Sigmoid colon (tissue), 7 donors: Measurements from ENCODE around the gene TMEM37. TPM values are rescaled to one million over a fixed set of nuclear protein-coding genes. Genes with fewer than 3 reads are reported as not detected.

Source experiments
- DNase-seq: peaks from one replicate; pipeline ENCODE4 v3.0.0-alpha.2; 2019
- H3K27ac ChIP-seq, 4 donors: fragments of 200-600 bp; sonication (generic); one replicate each; pipeline ENCODE4 v1.5.1; 2016 to 2019; ENCODE audit warnings: mild to moderate bottlenecking in 1 of 4
- H3K27me3 ChIP-seq, 3 donors: fragments of 200-600 bp; sonication (generic); one replicate each; pipeline ENCODE4 v1.5.1; 2019; ENCODE audit warnings: mild to moderate bottlenecking in 1 of 3
- H3K36me3 ChIP-seq, 4 donors: fragments of 200-600 bp; sonication (generic); one replicate each; pipeline ENCODE4 v1.5.1; 2016 to 2019
- H3K4me1 ChIP-seq, 4 donors: fragments of 200-600 bp; sonication (generic); one replicate each; pipeline ENCODE4 v1.5.1; 2017 to 2019
- H3K4me3 ChIP-seq, 4 donors: fragments of 200-600 bp; sonication (generic); one replicate each; pipeline ENCODE4 v1.5.1; 2017 to 2019; ENCODE audit warnings: mild to moderate bottlenecking in 2 of 4, moderate library complexity in 1 of 4
- H3K9me3 ChIP-seq, 4 donors: fragments of 200-600 bp in 3 of 4; sonication (generic) in 3 of 4; one replicate each; pipeline versions ENCODE4 v1.5.1 to v1.6.1; 2013 to 2019
- EP300 ChIP-seq, 4 donors: sonication (generic); formaldehyde crosslinking; IDR thresholded peaks; one replicate each; pipeline ENCODE4 v1.6.1; 2017; ENCODE audit warnings: antibody characterized with exemption in 4 of 4
- POLR2A ChIP-seq, 2 donors: fragments of 450-650 bp; IDR thresholded peaks; one replicate each; pipeline ENCODE4 v1.6.1; 2016; ENCODE audit warnings: antibody characterized with exemption in 2 of 2, mild to moderate bottlenecking in 2 of 2, moderate library complexity in 2 of 2
- POLR2AphosphoS5 ChIP-seq, 4 donors: sonication (generic); formaldehyde crosslinking; IDR thresholded peaks; one replicate each; pipeline ENCODE4 v1.6.1; 2017; ENCODE audit warnings: antibody characterized with exemption in 4 of 4
- WGBS, 2 donors: extraction: QIAGEN DNeasy Blood & Tissue Kit; methylation state at CpG; one replicate each; pipeline ENCODE4 v1.1.7; 2013; 5-methylcytosine and 5-hydroxymethylcytosine counted together
- intact Hi-C: fragments of 100-400 bp; cut with DNase I; formaldehyde crosslinking; loops from one replicate; pipeline ENCODE4 v1.15.1; 2023
- polyA plus RNA-seq, 3 donors: library from polyadenylated mRNA; stranded (reverse); fragments of 200-250 nt; gene quantifications; one replicate each; pipeline ENCODE4 v1.2.3, GENCODE V29; 2013
- total RNA-seq, 4 donors: library from RNA; depleted of rRNA; stranded (reverse); fragments of >200 nt; gene quantifications; one replicate each; pipeline ENCODE4 v1.1.0, GENCODE V29; 2016
- TF ChIP-seq, protein P1 (sequence below), 4 experiments: fragments of 450-650 bp in 3 of 4; fragments of 200-600 bp in 1 of 4; IDR thresholded peaks; one replicate each; pipeline ENCODE4 v1.5.1; 2016 to 2019; ENCODE audit warnings: antibody characterized with exemption in 4 of 4, mild to moderate bottlenecking in 3 of 4, moderate library complexity in 2 of 4
- donor health status: healthy with polysubstance abuse.
- donor health status: Bipolar disorder and iron deficiency.
- donor health status: healthy.

Gene TMEM37
- total and polyA plus RNA-seq, 7 donors: 0.55 to 96.9 (median 6.1) TPM

DNA sequence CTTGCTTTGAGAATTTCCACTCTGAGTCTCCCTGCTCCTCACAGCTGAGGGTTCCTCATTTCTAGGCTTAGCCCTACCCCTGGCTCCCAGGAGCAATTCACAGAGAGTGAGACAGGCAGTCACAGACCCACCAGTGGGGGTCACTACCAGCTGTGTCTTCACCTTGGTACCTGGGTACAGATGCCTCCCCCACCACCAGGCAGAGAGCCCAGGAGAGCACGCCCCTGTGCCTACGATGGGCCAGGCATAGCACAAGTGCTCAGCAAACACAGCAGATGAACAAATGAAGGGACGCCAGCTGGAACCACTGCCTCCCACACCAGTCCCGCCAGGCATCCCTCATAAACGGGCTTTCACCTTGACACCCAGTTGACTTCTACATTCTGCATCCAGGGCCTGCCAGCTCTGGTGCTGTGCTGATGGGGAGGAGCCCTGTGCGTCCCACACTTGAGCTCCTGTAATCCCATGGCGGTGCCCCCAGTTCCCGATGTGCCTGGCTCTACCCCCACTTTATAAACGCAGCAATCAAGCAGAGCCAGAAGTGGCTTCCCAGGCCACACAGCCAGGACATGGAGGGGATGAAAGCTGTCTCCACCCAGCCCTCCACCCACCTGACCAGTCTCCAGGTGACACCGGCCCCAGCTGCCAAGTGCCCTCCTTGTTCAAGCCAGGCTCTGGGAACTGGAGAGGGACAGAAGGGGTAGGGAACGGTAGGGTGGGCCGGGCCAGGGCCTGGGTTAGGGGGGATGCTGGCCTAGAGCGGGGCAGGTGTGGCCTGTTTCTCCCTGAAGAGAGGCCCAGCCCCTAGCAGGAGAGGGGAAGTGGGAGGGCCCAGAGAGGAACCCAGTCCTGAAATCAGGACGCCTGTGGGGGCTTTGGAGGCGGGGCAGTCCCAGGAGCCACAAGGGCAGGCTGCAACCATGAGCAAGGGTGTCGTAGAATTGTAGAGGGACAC, 50.1 kb downstream of the TMEM37 start:
- intact Hi-C loops: no loop called here
- no peak for DNase-seq
- Histone ChIP-seq H3K27me3 (peaks cover 0 to 5% (median 0%) of the 10 kb centered on the region in 3 donors), H3K36me3 (no peaks in the 10 kb centered on the region), H3K9me3 (no peaks in the 10 kb centered on the region), H3K4me1 (peaks cover 0 to 9% (median 3%) of the 10 kb centered on the region in 4 donors), H3K27ac (no peak overlapping the region), H3K4me3 (no peak overlapping the region)
- WGBS, 2 donors: 79 to 80% methylated on average over 16 of the region's 16 CpGs
- TF ChIP-seq EP300 (IDR thresholded peaks at IDR 0.05) (no peak), POLR2A (IDR thresholded peaks at IDR 0.05) (no peak), POLR2AphosphoS5 (IDR thresholded peaks at IDR 0.05) (no peak)
- TF ChIP-seq, protein P1, sequence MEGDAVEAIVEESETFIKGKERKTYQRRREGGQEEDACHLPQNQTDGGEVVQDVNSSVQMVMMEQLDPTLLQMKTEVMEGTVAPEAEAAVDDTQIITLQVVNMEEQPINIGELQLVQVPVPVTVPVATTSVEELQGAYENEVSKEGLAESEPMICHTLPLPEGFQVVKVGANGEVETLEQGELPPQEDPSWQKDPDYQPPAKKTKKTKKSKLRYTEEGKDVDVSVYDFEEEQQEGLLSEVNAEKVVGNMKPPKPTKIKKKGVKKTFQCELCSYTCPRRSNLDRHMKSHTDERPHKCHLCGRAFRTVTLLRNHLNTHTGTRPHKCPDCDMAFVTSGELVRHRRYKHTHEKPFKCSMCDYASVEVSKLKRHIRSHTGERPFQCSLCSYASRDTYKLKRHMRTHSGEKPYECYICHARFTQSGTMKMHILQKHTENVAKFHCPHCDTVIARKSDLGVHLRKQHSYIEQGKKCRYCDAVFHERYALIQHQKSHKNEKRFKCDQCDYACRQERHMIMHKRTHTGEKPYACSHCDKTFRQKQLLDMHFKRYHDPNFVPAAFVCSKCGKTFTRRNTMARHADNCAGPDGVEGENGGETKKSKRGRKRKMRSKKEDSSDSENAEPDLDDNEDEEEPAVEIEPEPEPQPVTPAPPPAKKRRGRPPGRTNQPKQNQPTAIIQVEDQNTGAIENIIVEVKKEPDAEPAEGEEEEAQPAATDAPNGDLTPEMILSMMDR (IDR thresholded peaks at IDR 0.05): no peak

DNA sequence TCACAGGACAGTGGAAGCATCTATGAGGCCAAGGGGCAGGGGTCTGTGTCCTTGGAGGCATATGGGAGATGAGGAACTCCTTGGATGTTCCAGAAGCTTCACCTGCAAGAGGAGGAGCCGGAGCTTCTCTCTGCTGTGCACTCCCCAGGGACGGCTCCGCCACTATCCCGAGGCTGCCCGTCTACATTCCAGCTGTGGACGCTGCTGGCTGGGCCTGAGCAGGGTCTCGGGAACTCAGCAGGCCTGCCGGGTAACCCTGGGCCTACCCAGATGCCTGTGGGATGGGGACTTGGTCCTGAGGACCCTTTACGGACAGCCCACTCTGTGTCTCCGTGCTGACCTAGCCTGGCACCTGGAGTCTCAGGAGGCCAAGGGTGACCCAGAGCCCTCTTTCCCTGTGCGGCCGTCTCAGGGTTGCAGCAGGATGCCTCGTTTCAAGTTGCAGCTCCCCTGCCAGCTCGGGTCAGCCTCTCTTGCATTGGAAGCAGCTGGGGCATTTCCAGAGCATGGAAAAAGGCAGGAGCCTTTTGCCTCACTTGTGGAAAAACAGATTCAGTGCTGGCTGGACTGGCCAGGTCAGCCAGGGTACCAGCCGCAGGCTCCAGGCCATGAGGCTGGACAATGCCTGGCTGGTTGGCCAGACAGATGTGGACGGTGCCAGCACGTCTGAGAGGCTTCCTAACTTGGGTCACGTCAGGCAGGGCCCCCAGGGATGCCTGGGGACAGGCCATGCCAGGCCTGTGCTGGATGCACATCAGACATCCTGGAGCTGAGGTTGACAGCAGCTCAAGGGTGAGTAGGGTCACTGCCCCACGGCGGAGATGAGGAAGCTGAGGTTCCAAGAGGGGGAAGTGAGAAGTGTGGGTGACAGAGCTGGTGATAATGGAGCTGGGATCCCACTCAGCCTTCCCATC, 51.1 kb downstream of the TMEM37 start:
- Histone ChIP-seq H3K4me3 (no peak overlapping the region), H3K27me3 (no peaks in the 10 kb centered on the region), H3K4me1 (peaks cover 0 to 9% (median 3%) of the 10 kb centered on the region in 4 donors), H3K9me3 (no peaks in the 10 kb centered on the region), H3K27ac (no peak overlapping the region), H3K36me3 (no peaks in the 10 kb centered on the region)
- intact Hi-C loops: no loop called here
- WGBS, 2 donors: 79 to 87% methylated on average over 20 of the region's 20 CpGs
- DNase-seq: no peak
- TF ChIP-seq POLR2AphosphoS5 (IDR thresholded peaks at IDR 0.05) (no peak), EP300 (IDR thresholded peaks at IDR 0.05) (no peak), POLR2A (IDR thresholded peaks at IDR 0.05) (no peak)
- TF ChIP-seq, protein P1 (IDR thresholded peaks at IDR 0.05): no peak

DNA sequence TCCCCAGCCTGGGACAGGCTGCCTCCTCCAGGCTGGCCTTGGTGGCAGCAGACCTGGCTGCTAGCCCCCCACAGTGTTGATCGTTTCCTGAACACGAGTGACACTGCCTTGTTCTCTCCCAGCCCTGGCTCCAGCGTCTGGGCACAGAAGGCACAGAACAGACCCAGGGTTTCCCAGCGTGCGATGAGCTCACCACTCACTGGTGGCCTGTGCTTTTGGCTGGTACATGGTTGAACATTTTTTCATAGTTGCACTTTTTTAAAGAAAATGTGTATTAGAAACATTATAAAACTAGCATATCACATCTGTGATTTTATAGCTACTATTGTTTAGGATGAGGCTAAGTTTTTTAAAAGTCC, 51.7 kb downstream of the TMEM37 start:
- no peak for DNase-seq
- H3K4me1 ChIP-seq: peaks cover 0 to 9% (median 3%) of the 10 kb centered on the region in 4 donors
- no peak overlapping the region for H3K27ac ChIP-seq
- 82 to 87% methylated on average over 5 of the region's 5 CpGs for WGBS, 2 donors
- H3K4me3 ChIP-seq: no peak overlapping the region
- intact Hi-C loops: no loop called here
- H3K27me3 ChIP-seq: no peaks in the 10 kb centered on the region
- TF ChIP-seq, protein P1 (IDR thresholded peaks at IDR 0.05): no peak
- TF ChIP-seq POLR2A (IDR thresholded peaks at IDR 0.05) (no peak), POLR2AphosphoS5 (IDR thresholded peaks at IDR 0.05) (no peak), EP300 (IDR thresholded peaks at IDR 0.05) (no peak)
- no peaks in the 10 kb centered on the region for H3K36me3 ChIP-seq
- no peaks in the 10 kb centered on the region for H3K9me3 ChIP-seq

DNA sequence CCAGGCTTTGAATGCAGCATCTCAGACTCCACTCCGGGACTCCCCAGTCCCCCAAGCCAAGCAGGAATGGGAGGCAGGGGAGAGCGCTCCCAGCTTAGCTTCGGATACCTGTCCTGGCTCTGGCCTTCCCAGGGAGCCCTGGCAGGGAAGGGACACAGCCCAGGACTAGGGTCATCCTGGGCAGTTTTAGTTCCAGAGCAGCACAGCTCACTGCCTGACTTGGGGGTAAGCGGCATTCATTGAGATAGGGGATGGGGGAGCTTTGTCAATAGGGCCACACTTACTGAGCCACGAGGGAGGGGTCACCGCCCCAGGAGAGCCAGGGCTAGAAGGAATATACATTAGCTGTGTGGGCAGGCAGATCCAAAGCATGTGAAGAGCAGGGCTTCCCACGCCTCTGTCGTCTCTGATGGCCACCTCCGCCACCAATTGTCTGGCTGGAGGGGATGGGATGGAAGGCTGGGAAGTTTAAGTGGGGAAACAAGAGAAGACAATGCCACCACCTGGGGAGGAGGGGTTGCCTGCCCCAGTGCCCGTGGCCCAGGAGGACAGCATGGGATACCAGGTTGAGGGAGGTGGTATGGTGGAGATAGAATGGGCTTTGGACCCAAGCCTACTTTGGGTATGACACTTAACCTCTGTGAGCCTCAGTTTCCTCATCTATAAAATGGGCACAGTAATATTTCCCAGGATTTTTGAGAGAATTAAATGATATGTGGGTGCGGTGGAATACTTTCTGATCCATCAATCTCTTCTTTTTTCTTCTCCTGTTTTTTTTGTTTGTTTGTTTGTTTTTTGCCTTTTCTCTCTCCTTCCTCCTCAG, 52.5 kb downstream of the TMEM37 start:
- H3K4me1 ChIP-seq: peaks cover 0 to 9% (median 3%) of the 10 kb centered on the region in 4 donors
- 92% methylated on average over 11 of the region's 11 CpGs for WGBS, 2 donors
- DNase-seq: no peak
- no peaks in the 10 kb centered on the region for H3K9me3 ChIP-seq
- TF ChIP-seq, protein P1 (IDR thresholded peaks at IDR 0.05): no peak
- TF ChIP-seq POLR2A (IDR thresholded peaks at IDR 0.05) (no peak), EP300 (IDR thresholded peaks at IDR 0.05) (no peak), POLR2AphosphoS5 (IDR thresholded peaks at IDR 0.05) (no peak)
- no peaks in the 10 kb centered on the region for H3K36me3 ChIP-seq
- no peak overlapping the region for H3K4me3 ChIP-seq
- intact Hi-C loops: no loop called here
- H3K27me3 ChIP-seq: no peaks in the 10 kb centered on the region
- no peak overlapping the region for H3K27ac ChIP-seq
